HS-5 (cell line): ENCODE measurements around the gene SLC9A9.
"Not testable (repeated sequence)": the region's sequence is repeated elsewhere in the genome, so short reads cannot be mapped to it uniquely, and the experiment has no call there.

Experiments
- DNase-seq: peaks from one replicate; pipeline ENCODE4 v3.0.0-alpha.2; 2012; ENCODE audit warnings: low read depth

SLC9A9 gene

DNA sequence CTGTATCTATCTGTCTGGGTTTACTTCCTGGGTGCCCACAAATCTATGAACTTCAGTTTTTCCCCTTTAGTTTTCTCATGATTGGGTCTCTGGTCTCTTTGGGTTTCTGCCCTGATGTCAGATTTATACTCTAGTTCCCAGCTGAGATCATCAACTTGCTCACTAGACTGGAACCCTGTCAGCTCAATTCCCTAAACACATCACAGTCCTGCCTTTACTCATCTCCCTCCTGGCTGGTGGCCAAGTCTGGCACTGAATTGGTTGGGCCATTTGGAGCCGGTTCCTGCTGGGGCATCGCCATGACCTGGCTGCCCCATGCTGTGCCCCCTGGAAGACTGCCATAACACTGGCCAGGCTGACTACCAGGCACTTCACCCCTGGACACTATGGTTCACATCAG lies 383.4 kb downstream of the SLC9A9 start:
- DNase-seq: no peak

DNA sequence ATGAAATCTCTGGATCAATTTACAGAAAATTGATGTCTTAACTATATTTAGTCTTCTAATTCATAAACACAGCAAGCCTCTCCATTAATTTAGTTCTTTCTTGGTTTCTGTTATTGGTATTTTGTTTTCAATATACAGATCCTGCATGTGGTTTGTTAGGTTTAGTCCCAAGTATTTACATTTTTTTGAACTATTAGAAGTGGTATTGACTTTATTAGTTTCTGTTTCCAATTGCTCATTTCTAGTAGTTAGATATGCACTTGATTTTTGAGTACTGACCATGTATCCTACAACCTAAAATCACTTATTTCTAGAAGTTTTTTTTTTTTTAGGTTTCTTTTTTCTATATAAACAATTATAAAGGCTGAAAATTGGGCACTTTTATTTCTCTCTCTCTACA lies 392.8 kb downstream of the SLC9A9 start:
- DNase-seq: no peak

DNA sequence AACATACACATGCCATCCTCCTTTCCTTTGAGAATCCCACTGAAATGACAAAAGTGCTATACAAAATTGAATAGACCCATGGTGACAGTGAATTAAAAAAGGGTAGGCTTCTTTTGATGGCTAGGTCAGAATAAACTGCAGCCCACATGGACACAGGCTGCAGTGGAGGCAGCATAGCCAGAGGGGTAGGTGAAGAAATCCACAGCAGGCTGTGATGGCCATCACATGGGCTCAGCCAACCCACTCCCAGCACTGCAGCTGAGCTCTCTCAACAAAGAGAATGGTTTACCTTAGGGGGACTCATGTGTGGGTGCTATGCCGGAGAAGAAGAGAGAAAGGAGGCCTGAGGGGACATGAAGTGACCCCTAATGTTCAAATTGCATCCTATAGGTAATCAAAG lies 397.6 kb downstream of the SLC9A9 start:
- no peak for DNase-seq

DNA sequence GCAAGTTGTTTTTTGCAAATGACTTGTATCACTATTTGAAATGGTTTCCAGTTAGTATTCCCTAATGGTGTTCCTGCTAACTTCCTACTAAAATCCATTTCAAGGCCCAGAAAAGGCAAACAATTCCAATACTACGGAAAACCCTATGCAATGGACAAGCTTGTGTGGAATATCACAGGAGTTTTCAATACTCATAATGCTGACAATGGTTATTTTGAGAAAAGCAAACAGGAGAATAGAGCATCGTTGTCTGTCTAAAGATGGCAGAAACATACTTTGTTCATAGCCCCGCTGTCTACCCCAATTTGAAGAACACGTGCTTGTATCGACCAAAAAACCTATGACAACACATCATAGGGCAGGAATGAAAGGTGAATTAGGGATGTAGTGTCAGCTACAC lies 400.8 kb downstream of the SLC9A9 start:
- no peak for DNase-seq

DNA sequence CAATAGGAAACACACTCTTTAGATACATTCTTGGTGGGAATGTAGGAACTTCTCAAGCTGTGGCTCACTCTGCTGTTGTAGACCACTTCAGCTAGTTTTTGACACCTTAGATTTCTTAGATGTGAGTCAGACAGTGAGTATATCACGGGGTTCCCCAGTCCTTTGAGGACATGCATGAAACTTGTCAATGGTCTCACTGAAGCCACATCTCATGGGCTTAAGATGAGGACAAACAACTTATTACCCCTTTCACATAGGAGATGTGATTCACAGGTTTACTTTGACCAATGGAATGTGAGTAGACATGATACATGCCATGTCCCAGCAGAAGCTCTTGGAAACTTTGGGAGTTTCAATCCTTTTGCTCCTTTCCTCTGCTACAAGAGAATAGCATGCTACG lies 403.1 kb downstream of the SLC9A9 start:
- peak; percentile 39 for DNase-seq

DNA sequence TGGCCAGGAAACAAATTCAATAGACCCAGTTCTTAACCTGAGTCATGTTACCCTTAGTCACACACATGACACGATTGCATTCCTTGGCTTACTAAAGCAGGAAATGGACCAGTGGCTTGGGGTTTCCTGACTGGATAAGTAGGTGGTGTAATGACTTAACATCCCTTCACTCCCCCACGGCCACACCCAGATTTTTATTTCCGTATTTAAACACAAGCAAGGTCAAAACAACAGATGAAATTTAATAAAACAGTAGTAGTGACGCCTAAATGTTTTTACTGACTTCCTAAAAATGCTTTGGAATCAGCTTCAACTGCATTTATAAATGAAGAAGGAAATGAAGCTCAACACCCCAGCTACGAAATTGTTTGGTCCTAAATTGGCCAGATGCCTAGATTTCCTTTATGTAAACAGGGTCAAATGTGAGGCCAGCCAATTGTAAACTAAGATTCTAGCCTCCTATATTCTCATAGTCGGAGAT lies 404.4 kb downstream of the SLC9A9 start:
- DNase-seq: peak; percentile 96

DNA sequence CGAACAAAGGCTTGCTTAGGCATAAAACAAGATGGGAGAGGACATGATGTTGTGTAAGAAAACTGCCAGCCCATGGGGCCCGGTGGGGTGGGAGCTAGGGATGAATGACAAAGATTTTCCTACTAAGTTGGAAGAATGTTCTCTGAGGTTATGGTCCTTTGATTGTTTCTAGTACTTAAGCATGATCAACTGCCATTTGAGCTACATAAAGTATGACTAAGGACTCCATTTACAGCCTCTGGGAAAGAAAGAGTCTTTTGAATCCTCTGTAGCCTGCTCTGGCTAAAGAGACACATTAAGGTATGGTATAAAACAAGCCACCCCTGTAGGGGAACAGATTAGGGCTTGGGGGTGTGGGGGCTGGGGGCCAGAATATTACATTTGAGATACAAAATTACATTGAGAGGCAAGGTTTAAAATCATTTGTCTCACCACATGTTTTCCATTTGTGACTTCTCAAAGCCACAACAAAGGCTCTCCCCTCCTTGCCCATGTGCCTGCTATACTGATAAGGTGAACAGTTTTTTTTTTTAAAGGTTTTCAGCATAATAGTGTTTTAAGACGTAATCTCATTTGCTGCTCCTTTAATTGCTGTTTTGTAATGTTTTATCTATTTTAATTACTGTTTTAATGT lies 405.3 kb downstream of the SLC9A9 start:
- DNase-seq: no peak

DNA sequence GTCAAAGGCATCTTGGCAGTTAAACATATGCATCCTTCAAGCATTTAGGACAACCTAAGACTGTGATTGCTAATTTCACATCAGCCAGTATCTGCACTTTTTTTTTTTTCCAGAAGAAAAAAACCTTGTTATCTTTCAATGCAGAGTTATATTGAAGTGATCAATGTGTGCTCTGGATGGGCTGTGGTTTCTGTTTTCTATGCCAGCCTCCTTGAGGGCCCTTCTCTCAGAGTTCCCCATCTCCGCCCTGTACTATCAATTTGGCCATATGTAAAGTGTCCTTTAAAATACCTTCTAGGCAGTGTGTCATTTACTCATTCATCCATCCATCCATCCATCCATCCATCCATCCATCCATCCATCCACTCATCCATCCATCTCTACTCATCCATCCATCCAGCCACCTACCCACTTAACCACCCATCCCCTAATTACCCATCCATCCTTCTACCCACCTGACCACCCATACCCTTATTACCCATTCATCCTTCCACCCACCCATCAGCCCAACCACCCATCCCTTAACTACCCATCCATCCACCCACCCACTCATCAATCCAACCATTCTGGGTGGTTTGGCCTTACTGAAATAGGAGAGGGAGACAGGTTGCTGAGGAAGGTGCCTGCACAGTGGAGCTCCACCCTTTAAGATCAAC lies 406.6 kb downstream of the SLC9A9 start:
- no peak for DNase-seq

DNA sequence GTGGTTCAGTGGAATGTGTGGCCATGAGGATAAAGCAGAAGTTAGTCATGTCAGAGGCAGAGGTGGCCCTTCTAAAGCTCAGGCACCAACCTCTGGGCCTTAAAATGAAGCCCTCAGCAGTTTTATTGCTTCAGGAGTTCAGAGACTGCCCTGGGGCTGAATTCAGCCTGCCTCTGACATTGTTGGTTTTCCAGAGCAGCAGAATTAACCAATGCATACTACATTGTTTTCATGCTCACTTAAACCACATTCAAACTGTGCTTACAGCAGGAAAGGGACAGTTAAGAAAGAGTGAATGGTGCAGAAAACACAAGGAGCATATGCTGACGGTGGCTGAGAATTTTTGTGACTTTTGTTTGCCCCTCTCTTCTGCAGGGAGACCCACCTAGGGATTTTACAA lies 408.5 kb downstream of the SLC9A9 start:
- DNase-seq: no peak

DNA sequence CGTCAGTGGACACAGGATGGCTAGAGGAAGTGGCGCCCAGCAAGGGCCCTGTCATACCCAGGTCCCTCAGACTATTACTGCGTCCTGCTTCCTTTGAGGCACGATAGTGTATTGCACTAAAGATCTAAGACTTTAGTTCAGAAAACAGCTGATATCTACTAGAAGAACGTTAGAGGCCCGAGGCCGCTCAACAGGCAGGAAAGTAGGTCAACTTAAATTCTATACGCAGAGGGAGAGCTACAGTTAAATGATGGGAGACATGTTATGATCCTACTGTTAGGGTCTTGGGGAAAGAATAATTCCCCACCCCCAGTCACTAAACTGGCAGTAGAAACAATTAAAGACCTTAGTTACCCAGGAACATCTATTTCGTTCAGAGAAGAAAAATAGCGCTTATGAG lies 410.9 kb downstream of the SLC9A9 start:
- no peak for DNase-seq

DNA sequence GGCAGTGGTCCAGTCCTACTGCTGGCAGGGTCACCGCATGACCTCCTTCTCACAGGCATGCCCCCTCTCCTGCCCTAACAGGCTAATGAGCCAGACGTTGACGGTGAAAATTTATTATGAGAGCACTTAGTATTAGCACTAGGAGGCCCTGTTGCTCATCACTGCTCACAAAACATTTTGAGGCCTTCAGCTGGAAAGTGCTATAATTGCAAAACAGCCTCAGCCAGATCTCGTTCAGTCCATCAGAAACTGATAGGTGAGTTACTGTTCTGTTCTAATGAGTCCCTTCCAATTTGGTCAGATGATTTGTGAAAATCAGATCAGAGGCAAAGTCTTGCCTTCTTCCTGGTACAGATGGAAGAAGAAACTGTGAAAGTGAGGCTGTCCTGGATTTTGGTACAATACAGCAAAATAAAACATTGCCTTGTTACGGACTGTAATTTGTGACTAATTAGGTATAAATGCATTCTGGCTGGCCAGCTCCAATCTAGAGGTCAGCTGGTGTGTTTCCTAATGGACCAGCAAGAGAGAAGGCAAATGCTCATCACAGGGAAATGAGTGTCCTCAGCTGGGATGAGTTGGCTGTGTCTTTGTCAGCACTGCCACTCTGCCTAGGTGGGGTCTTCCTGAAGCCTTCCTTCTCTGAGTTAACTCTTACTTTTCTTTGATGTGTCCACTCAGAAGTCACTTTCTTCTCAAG lies 411.9 kb downstream of the SLC9A9 start:
- peak; percentile 23 for DNase-seq

DNA sequence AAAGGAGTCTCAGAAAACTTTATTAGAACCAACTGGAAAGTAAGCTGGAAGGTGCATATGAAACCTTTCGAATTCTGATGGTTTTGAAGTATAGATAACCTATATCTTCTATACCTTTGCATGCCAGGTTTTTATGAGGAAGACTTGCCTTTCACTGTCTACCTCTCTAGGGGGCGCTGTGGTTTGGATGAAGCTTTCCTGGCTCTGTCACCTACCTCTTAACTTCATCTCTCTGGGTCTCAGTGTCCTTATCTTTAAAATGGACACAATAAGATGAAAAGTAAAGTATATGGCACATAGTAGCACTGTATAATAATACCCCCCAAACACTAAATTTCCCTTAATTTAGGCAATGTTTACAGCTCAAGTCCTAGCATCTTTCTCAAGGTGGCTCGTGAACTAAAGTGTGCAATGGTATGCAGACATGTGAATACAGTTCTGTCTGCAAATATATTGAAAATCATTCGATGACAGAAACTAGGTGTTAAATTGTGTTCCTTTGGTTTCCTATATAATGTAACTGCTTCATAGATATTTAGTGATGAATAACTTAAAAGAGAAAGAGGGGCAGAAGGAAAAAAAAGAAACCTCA lies 414.4 kb downstream of the SLC9A9 start:
- DNase-seq: no peak

DNA sequence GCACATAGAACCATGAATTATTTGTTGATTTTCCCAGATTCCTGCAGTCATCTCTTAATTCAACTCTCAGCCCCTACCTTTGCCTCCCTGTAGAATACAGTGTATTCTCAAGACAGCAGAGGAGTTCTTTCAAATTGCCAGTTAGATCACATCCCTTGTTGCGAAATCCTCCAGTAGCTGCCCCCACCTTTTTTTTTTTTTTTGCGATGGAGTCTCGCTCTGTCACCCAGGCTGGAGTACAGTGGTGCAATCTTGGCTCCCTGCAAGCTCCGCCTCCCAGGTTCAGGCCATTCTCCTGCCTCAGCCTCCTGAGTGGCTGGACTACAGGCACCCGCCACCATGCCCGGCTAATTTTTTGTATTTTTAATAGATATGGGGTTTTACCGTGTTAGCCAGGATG lies 417.0 kb downstream of the SLC9A9 start:
- not testable (repeated sequence) for DNase-seq

DNA sequence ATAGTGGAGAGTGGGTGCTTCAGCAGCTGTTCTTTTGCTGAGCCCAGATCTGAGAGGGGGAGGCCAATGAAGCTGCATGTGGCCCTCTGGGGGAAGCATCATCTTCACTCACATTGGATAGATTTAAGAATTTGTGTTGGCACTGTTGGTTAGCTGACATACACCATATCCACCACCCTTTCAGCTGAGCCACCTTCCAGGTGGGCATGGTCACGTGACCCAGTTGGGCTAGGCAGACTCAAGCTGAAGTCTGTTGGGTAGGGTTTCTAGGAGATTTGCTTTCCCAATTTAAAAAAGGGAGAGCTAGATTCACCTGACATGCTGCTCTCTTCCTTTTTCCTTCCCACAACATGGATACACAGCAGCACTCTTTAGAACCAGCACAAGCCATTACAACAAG lies 417.7 kb downstream of the SLC9A9 start:
- no peak for DNase-seq

DNA sequence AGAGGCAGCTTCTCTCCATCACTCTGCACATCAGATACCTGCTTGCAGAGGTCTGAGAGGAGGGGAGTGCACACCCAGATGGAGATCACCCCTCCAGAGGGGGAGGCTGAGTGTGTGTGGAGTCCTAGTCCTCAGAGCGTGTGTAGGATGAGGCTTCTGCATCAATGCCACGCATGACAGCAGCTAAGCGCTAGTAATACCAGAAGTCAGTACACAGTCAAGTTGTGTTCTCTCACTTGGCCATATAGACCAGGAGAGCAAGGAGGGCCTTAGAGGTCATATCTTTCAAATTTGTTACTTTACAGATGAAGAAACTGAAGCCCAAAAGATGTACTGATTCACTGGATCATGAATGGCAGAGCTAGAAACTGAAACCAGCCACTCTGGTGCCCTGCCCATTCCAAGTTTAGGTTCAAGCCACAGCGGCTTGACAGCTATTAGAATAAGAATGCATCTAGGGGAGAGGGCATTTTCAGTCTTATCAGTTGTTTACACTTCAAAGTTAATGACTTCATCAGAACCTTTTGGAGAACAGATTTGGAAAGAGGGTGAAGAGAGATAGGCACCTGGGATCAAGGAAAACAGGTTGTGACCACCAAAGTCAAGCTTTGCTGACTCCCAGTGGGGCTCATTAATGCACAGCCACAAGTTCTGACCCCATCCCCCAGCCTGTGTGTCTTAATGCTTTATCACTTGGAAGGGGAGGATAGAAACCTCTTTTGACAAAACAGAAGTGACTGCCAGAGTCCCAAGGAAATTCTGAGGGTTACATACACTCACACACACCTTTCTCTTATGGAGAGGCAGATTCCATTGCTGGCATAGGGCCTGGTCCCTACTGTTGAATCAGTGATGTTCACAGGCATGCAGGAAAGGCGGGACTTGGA lies 418.4 kb downstream of the SLC9A9 start:
- DNase-seq: no peak

DNA sequence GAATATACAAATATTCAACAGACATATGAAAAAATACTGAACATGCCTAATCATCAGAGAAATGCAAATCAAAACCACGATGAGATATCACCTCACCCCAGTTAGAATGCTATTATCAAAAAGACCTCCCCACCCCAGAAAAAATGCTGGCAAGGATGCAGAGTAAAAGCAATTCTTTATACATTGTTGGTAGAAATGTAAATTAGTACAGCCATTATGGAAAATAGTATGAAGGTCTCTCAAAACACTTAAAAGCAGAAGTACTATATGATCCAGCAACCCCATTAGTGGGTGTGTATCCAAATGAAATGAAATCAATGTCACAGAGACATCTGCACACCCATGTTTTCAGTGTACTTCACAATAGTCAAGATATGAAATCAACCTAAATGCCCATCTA lies 420.0 kb downstream of the SLC9A9 start:
- no peak for DNase-seq

DNA sequence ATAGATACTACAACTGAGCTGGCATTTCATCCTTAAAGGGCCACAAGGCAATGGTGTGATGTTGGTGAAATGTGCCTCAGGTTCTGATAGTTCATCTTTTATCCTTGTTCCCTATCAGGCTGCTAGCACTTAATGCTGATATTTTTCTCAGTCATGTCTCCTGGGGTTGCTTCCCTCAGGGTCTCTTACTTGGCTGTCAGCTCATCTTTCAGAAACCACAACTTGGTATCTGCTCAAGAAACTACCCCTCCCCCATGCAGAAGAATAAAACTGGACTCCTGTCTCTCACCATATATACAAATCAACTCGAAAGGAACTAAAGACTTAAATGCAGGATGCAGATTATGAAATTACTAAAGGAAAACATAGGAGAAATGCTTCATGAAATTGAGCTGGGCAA lies 420.6 kb downstream of the SLC9A9 start:
- DNase-seq: no peak

DNA sequence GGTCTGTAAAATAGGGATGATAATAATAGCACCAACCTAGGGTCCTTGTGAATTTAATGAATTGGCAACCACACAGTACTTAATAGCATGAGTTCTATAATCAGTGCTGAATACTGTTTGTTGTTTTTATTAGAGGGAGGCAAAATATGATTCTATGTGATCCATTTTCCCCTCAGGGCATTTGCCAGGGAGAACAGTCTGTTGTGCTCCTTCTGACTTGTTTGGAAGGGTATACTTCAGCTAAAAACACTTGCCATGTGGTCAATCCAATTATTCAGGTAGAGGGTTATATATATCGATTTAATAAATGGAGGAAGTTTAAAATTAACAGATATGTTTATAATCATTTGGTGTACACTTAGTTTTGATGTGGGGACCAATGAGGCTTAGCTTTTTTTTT lies 423.4 kb downstream of the SLC9A9 start:
- DNase-seq: no peak

DNA sequence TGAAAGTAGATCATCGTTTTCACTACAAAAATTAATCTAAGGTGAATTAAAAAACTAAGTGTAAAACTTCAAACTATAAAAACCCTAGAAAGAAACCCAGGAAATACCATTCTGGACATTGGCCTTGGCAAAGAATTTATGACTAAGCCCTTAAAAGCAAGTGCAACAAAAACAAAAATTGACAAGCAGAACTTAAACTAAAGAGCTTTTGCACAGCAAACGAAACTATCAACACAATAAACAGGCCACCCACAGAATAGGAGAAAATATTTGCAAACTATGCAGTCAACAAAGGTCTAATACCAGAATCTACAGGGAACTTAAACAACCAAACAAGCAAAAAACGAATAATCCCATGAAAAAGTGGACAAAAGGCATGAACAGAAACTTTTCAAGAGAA lies 426.7 kb downstream of the SLC9A9 start:
- DNase-seq: no peak

DNA sequence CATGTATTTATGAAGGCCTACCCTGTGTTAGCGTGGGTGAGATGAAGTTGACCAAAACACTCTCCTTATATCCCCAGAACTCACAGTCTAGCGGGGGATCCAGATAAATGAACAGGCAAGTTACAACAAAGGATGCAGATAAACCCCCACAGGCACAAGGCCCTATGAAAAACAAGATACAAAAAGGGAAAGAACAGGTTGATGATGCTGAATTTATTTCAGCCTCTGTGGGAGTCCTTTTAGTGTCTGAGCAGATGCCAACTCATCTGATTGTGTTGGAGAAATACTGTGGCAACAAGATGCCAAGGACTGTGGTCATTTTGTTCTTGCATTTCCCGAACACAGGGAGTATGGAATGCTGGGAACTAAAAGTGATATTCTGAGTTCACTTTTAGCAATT lies 428.7 kb downstream of the SLC9A9 start:
- DNase-seq: no peak

DNA sequence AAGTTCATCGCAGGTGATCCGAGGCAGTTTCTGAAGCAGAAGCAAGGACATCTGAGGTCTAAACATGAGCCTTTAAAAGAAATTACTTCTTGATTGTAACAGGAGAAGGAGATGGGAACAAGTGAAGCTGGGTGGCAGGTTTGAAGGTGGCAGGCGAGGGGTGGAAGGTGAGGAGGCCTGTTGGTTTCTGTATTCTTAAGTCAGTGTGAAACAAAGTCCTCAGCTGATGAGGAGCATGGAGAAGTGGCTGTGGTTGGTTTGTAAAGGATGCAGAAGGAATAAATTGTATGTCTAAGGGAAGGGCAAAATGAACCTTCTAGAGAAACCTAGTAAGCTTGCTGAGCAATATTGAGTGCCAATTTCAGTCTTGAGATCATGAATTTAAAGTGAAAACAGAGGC lies 429.9 kb downstream of the SLC9A9 start:
- DNase-seq: no peak

DNA sequence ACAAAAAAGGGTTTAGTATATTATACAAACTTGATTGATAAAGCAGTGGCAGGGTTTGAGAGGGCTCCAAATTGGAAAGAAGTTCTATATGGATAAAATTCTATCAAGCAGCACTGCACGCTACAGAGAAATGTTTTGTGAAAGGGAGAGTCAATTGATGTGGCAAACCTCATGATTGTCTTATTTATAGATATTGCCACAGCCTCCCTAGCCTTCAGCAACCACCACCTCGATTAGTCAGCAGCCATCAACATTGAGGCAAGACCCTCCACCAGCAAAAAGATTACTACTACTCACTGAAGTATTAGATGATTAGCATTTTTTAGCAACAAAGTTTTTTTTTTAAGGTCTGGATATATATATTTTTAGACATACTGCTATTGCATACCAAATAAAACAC lies 432.0 kb downstream of the SLC9A9 start:
- DNase-seq: no peak
